ENCODE measurements around the gene KIF21A. TPM values are rescaled to one million over a fixed set of nuclear protein-coding genes. Genes with fewer than 3 reads are reported as not detected.
A peak's percentile ranks its signal among the peaks of the same experiment; 100 is the strongest.

The KIF21A gene
- polyA plus RNA-seq, 1 of the 3 experiments (the other 2 are of a cell fraction): 3.6 TPM

DNA sequence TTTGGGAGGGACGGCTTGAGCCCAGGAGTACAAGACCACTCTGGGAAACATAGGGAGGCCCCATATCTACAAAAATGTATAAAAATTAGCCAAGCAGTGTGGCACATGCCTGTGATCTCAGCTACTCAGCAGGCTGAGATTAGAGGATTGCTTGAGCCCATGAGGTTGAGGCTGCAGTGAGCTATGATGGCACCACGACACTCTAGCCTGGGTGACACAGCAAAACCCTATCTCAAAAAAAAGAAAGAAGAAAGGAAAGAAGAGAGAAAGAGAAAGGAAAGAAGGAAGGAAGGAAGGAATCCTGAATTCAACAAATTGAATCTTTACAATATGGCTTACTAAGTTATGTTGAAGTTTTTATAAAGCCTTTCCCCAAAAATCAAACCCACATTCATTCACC lies 2.1 kb downstream of the KIF21A start:
- Histone ChIP-seq H3K27me3 (ENCODE audit: insufficient read depth) (no peaks in the 10 kb centered on the region), H3K9me3 (no peaks in the 10 kb centered on the region), H3K36me3 (replicated peaks in 1 of 2; ENCODE audit: control insufficient read depth in 1 of 2, insufficient read depth in 2 of 2, low read length in 1 of 2) (no peaks in the 10 kb centered on the region), H3K4me1 (ENCODE audit: control insufficient read depth in 1 of 2, insufficient read depth in 2 of 2, low read depth in 1 of 2, low read length in 1 of 2) (peaks cover 4 to 13% of the 10 kb centered on the region in 2 experiments; a peak in 2 of 4 replicates), H4K20me1 (ENCODE audit: insufficient read depth) (no peaks in the 10 kb centered on the region), H3K9ac (no peak overlapping the region), H3K27ac (ENCODE audit: low read depth in 2 of 2, low read length in 1 of 2) (peak overlapping the region in 1 of 2 experiments; percentile 96; a peak in 2 of 4 replicates), H2AFZ (ENCODE audit: low read depth) (peak overlapping the region; percentile 38; the same call in 1 of the 2 replicates), H3K4me2 (no peak overlapping the region), H3K4me3 (ENCODE audit: low read depth in 2 of 2, low read length in 1 of 2) (peak overlapping the region in 1 of 2 experiments; percentile 93; a peak in 2 of 4 replicates), H3K9me2 (no peaks in the 10 kb centered on the region), H3K79me2 (ENCODE audit: insufficient read depth) (peaks cover 4% of the 10 kb centered on the region; the same call in 1 of the 2 replicates), H3F3A (replicated peaks; ENCODE audit: insufficient read depth) (peaks cover 12% of the 10 kb centered on the region)
- ChIA-PET CTCF (no interaction called here), POLR2A (no interaction called here)
- DNase-seq: no peak
- TF ChIP-seq RAD21 (IDR thresholded peaks at IDR 0.05; ENCODE audit: low read length): no peak
- TF ChIP-seq EP300 (IDR thresholded peaks at IDR 0.05; ENCODE audit: borderline replicate concordance in 1 of 2, low read depth in 1 of 2, low read length in 1 of 2): no peak
- TF ChIP-seq MXI1 (IDR thresholded peaks at IDR 0.05; ENCODE audit: low read depth, low read length): peak; percentile 55; the same call in 1 of the 2 replicates
- TF ChIP-seq JUND (IDR thresholded peaks at IDR 0.05): no peak
- no peak for TF ChIP-seq EZH2phosphoT487 (IDR thresholded peaks at IDR 0.05; ENCODE audit: borderline replicate concordance, low read depth)
- TF ChIP-seq, protein P1, sequence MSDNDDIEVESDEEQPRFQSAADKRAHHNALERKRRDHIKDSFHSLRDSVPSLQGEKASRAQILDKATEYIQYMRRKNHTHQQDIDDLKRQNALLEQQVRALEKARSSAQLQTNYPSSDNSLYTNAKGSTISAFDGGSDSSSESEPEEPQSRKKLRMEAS (IDR thresholded peaks at IDR 0.05; ENCODE audit: low read depth): no peak
- 55% methylated on average over 2 of the region's 2 CpGs for WGBS (ENCODE audit: low lambda C conversion rate)

DNA sequence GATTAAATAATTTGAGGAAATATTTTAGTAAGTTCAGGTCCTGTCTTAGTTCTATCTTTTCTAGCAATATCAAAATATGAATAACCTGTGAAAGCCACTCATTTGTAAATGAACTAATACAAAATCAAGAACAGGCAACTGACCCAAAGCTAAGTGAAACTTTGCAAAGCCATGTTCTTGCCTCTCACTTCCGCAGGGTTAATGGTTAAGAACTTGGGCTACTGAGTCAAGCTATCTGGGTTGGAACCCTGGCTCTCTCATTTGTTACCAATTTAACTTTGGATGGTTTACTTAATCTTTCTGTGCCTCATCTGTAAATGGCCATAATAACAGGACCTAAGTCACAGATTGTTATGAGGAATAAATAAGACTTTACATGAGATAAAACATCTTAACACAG lies 2.8 kb downstream of the KIF21A start:
- WGBS (ENCODE audit: low lambda C conversion rate): 100% methylated on average over 1 of the region's 1 CpG
- CTCF ChIA-PET: interaction anchor here (1.2 kb wide), 1 partner anchor 118 kb away, joined by 5 read pairs; no protein-coding TSS in a partner anchor

More for the DNA sequence above, 2.8 kb downstream of the KIF21A start:
- Histone ChIP-seq H3K27me3 (ENCODE audit: insufficient read depth) (no peaks in the 10 kb centered on the region), H3K4me3 (ENCODE audit: low read depth in 2 of 2, low read length in 1 of 2) (peak overlapping the region in 1 of 2 experiments; percentile 93; a peak in 2 of 4 replicates), H3K9me2 (no peaks in the 10 kb centered on the region), H2AFZ (ENCODE audit: low read depth) (no peak overlapping the region), H3K27ac (ENCODE audit: low read depth in 2 of 2, low read length in 1 of 2) (peak overlapping the region in 1 of 2 experiments; percentile 96; a peak in 2 of 4 replicates), H3K4me2 (no peak overlapping the region), H3K36me3 (replicated peaks in 1 of 2; ENCODE audit: control insufficient read depth in 1 of 2, insufficient read depth in 2 of 2, low read length in 1 of 2) (no peaks in the 10 kb centered on the region), H3K9ac (no peak overlapping the region), H3F3A (replicated peaks; ENCODE audit: insufficient read depth) (peaks cover 12% of the 10 kb centered on the region), H3K79me2 (ENCODE audit: insufficient read depth) (peaks cover 4% of the 10 kb centered on the region; the same call in 1 of the 2 replicates), H4K20me1 (ENCODE audit: insufficient read depth) (no peaks in the 10 kb centered on the region), H3K9me3 (no peaks in the 10 kb centered on the region), H3K4me1 (ENCODE audit: control insufficient read depth in 1 of 2, insufficient read depth in 2 of 2, low read depth in 1 of 2, low read length in 1 of 2) (peaks cover 4 to 13% of the 10 kb centered on the region in 2 experiments; a peak in 2 of 4 replicates)
- POLR2A ChIA-PET: no interaction called here
- DNase-seq: no peak
- TF ChIP-seq, protein P2, sequence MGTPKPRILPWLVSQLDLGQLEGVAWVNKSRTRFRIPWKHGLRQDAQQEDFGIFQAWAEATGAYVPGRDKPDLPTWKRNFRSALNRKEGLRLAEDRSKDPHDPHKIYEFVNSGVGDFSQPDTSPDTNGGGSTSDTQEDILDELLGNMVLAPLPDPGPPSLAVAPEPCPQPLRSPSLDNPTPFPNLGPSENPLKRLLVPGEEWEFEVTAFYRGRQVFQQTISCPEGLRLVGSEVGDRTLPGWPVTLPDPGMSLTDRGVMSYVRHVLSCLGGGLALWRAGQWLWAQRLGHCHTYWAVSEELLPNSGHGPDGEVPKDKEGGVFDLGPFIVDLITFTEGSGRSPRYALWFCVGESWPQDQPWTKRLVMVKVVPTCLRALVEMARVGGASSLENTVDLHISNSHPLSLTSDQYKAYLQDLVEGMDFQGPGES (IDR thresholded peaks at IDR 0.05; ENCODE audit: low read depth, low read length): no peak
- TF ChIP-seq FOXM1 (IDR thresholded peaks at IDR 0.05; ENCODE audit: low read depth): no peak
- no peak for TF ChIP-seq RFX5 (IDR thresholded peaks at IDR 0.05; ENCODE audit: low read length)
- TF ChIP-seq SIN3A (IDR thresholded peaks at IDR 0.05; ENCODE audit: borderline replicate concordance, low read depth, low read length): no peak
- no peak for TF ChIP-seq NRF1 (IDR thresholded peaks at IDR 0.05; ENCODE audit: low read depth, low read length)
- TF ChIP-seq FOXJ3 (CRISPR knock-in tag; IDR thresholded peaks at IDR 0.05): no peak
- TF ChIP-seq, protein P3, sequence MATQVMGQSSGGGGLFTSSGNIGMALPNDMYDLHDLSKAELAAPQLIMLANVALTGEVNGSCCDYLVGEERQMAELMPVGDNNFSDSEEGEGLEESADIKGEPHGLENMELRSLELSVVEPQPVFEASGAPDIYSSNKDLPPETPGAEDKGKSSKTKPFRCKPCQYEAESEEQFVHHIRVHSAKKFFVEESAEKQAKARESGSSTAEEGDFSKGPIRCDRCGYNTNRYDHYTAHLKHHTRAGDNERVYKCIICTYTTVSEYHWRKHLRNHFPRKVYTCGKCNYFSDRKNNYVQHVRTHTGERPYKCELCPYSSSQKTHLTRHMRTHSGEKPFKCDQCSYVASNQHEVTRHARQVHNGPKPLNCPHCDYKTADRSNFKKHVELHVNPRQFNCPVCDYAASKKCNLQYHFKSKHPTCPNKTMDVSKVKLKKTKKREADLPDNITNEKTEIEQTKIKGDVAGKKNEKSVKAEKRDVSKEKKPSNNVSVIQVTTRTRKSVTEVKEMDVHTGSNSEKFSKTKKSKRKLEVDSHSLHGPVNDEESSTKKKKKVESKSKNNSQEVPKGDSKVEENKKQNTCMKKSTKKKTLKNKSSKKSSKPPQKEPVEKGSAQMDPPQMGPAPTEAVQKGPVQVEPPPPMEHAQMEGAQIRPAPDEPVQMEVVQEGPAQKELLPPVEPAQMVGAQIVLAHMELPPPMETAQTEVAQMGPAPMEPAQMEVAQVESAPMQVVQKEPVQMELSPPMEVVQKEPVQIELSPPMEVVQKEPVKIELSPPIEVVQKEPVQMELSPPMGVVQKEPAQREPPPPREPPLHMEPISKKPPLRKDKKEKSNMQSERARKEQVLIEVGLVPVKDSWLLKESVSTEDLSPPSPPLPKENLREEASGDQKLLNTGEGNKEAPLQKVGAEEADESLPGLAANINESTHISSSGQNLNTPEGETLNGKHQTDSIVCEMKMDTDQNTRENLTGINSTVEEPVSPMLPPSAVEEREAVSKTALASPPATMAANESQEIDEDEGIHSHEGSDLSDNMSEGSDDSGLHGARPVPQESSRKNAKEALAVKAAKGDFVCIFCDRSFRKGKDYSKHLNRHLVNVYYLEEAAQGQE (IDR thresholded peaks at IDR 0.05; ENCODE audit: low read depth, low read length): no peak
- TF ChIP-seq, protein P4, sequence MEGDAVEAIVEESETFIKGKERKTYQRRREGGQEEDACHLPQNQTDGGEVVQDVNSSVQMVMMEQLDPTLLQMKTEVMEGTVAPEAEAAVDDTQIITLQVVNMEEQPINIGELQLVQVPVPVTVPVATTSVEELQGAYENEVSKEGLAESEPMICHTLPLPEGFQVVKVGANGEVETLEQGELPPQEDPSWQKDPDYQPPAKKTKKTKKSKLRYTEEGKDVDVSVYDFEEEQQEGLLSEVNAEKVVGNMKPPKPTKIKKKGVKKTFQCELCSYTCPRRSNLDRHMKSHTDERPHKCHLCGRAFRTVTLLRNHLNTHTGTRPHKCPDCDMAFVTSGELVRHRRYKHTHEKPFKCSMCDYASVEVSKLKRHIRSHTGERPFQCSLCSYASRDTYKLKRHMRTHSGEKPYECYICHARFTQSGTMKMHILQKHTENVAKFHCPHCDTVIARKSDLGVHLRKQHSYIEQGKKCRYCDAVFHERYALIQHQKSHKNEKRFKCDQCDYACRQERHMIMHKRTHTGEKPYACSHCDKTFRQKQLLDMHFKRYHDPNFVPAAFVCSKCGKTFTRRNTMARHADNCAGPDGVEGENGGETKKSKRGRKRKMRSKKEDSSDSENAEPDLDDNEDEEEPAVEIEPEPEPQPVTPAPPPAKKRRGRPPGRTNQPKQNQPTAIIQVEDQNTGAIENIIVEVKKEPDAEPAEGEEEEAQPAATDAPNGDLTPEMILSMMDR (IDR thresholded peaks at IDR 0.05): no peak
- TF ChIP-seq FOSL2 (IDR thresholded peaks at IDR 0.05; ENCODE audit: borderline replicate concordance, low read depth): no peak
- no peak for TF ChIP-seq TCF12 (IDR thresholded peaks at IDR 0.05)
- no peak for TF ChIP-seq GATA2 (CRISPR knock-in tag; IDR thresholded peaks at IDR 0.05)

Measured in SK-N-SH (cell line).